Effector CD4-positive, alpha-beta T cell (primary cell): Measurements from ENCODE around the gene TCF7.

Experiments
- DNase-seq: peaks from one replicate; pipeline ENCODE4 v3.0.0-alpha.2; 2020

The TCF7 gene

GRCh38 chr5:134091626-134092121 is 22.8 kb upstream of the TCF7 start:
- DNase-seq = no peak

GRCh38 chr5:134092875-134093274 is 21.6 kb upstream of the TCF7 start:
- no peak for DNase-seq

GRCh38 chr5:134093351-134093750 is 21.1 kb upstream of the TCF7 start:
- DNase-seq = no peak

- no peak for DNase-seq
These were observed 19.2 kb upstream of the TCF7 start for GRCh38 chr5:134095293-134095692.

- no peak for DNase-seq
These were observed 18.4 kb upstream of the TCF7 start for GRCh38 chr5:134095887-134096589.

- no peak for DNase-seq
These were observed 17.2 kb upstream of the TCF7 start for GRCh38 chr5:134097211-134097749.

DNA sequence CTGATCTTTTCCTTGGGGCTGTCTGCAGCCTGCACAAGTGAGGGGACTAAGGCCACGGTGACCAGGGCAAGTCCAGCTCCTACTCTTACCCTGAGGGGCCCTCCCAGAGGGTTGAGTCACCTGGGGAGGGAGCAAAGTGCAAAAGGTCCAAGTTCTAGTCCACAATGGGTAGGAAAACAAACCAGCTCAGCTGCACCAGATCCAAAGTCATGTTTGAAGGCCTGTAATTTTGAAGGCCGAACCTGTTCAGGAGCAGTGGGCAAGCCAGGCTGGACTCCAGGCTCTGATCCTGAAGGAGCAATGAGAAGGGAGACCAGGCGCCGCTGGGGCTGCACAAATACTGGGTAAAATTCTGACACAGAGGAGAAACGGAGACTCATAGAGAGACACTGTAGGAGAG is 15.8 kb upstream of the TCF7 start:
- DNase-seq = no peak

- no peak for DNase-seq
These were observed 15.1 kb upstream of the TCF7 start for GRCh38 chr5:134099288-134099872.

- DNase-seq = no peak
These were observed 14.6 kb upstream of the TCF7 start for GRCh38 chr5:134099939-134100282.

DNA sequence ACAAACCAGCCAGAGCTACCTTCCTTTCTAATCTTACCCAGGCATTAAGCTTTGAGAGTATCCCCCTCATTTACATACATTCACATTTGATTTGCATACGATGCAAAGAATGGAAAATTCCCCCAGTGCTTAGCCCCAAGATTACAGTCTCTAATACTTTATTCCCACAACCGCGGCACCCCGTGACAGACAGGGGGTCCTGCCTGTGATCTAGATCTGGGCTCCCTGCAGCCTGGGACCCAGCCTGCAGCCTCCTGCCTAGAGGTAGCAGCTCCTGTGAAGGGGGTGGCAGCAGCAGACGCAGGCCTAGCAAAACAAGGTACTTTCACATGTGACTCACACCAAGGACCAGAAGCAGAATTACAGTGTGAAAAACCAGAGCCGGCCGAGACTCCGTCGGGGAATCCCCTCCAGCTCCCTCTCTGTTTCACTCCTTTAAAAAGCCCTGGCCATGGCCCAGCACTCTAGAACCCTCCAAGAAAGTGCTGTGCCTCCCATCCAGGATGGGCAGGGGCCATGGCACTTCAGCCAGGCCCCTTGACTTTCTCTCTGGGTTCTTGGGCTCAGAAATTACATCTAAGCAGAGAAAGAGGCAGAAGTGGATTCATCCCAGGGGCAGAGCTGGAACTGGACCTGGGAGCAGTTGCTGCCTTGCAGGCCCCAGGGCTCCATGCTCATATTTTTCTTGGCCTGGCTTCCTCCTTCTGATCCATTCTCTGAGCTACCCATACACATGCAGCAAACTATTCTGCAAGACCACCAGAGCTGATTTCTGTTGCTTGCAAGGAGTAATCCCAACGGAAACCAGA is 14.0 kb upstream of the TCF7 start:
- DNase-seq = peak; percentile 81

DNA sequence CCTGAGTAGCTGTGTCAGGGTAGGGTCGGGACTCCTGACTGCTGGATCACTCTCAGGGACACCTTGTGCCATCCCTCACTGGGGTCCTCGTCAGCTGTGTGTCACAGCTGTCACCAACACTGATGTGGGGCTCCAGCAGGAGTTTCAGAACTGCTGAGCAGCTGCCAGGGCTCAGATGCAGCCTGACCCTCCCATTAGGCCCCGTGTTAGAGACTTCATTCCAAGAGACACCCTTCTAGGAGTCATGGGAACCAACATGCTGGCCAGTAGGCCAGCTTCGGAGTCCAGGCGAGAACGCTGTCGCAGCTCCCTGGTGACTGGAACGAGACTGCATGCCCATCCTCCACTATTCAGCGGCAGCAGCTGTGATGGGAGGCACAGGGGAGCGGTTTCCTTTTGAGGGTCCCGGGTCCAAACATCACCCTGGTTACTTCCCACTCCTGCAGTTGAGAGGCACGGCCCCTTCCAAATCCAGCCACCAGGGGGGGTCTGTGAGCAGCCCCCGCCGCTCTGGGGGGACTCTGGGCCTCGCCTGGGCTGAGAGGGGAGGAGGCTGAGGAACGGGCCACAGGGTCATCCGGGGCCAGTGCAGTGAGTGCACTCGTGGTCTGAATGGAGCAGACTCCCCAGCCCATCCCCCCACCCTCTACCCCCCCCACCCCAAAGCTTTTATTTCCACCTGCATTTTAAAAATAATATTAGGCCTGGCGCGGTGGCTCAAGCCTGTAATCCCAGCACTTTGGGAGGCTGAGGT is 12.6 kb upstream of the TCF7 start:
- peak; percentile 65 for DNase-seq

GRCh38 chr5:134103397-134103796 is 11.1 kb upstream of the TCF7 start:
- DNase-seq = peak; percentile 41

GRCh38 chr5:134103998-134104654 is 10.4 kb upstream of the TCF7 start:
- peak; percentile 34 for DNase-seq

- no peak for DNase-seq
These were observed 7.3 kb upstream of the TCF7 start for GRCh38 chr5:134106991-134107701.

- no peak for DNase-seq
These were observed 6.7 kb upstream of the TCF7 start for GRCh38 chr5:134107779-134108178.

GRCh38 chr5:134110382-134110781 is 4.1 kb upstream of the TCF7 start:
- DNase-seq = no peak

DNA sequence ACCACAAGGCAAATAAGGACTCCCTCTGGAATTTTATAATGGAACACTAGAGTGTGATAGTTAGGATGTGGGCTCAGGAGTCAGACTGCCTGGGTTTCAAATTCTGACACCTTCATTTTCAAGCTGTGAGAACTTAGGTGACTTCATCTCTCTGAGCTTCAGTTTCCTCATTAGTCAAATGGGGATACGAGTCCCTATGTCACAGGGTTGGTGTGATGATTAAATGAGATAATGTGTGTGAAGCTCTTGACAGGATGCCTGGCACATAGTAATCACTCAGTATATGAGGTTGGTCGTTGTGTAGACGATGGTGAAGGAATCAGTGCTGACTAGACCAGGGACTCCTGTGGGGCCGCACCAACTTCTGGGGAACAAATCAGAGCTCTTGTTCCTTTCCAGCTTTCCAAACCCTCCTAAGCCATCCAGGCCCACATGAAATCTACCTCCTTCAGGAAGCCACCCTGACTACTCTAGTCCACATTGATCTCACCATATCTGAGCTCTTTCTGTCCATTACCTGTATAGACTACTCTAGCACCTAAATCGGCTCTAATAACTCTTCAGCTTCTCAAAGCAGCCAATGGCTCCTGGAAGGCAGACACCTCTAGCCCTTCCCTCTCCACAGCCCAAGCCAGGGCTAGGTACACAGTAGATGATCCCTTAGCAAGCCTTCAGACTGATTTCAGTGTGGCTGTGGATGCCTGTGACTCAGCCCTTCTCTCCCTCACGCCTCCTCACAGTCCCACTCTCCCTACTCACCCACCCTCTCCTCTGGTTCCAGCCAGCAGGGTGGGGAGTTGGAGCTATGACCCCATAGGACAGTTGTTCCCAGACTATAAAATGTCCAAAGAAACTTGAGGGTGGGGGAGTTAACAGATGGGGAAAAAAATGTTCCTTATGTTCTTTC is 2.5 kb upstream of the TCF7 start:
- no peak for DNase-seq

DNA sequence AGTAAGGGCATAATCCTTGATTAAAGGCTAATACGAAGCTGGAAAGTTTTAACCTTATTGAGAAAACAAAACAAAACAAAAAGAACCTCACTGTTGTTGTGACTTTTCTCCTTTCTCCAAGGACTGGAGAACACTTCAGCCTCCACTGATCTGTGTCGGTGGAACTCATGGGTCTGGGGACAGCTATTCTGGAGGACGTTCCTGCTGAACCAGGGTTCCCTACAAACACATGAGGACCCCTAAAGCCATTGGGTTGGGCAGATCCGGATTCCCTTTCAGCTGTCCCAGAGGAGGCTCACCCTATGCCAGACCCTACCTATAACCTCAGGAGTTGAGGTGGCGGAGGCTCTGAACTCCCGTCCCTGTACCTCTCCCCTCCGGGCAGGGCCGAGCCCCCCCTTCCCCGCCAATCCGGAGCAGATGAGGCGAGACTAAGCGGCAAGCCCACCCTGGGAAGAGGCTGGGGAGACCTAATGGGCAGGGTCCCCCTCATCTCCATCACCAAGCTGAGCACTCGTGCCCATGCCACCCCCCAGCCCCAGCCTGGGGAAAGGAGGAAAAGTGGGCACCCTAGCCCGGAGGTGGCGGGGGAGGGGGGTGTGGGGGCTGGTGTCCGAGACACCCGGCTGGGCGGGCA is 1.6 kb upstream of the TCF7 start:
- no peak for DNase-seq

GRCh38 chr5:134113363-134113889 is 1.1 kb upstream of the TCF7 start:
- DNase-seq = no peak
